IMR-90 (cell line): ENCODE data around the gene MYOF. TPM values are rescaled to one million over a fixed set of nuclear protein-coding genes. Genes with fewer than 3 reads are reported as not detected.

Source experiments
- ATAC-seq: fragments of 200-7000 bp; cut with Tn5 transposase; 2 replicates; pipeline ENCODE4 v1.9.1; 2020; ENCODE audit warnings: low read depth, mild to moderate bottlenecking, moderate library complexity
- BruUV-seq: library from RNA; stranded (reverse); fragments of 400-500 nt; replicated peaks from 2 replicates; lab custom pipeline; 2021; lab: Mats Ljungman, UMichigan
- CTCF ChIA-PET: fragments of 300-600 bp; formaldehyde crosslinking; extraction: SDS; loops from one replicate; lab custom pipeline; 2021; ENCODE audit warnings: antibody characterized with exemption; lab: Yijun Ruan, JAX
- POLR2A ChIA-PET: fragments of 300-600 bp; sonication (Branson Sonifier 250); formaldehyde crosslinking; loops from one replicate; lab custom pipeline; 2022; ENCODE audit warnings: antibody characterized with exemption; ENCODE audit not compliant: unreplicated experiment; lab: Charles Lee
- DNase-seq: peaks from one replicate; pipeline ENCODE4 v3.0.0; 2013
- H2AFZ ChIP-seq: replicated peaks from 2 replicates; pipeline ENCODE3; 2013; ENCODE audit warnings: low read length, mild to moderate bottlenecking; ENCODE audit not compliant: poor library complexity
- H2AK5ac ChIP-seq: 2 replicates; pipeline ENCODE4 v1.6.1; 2013; ENCODE audit warnings: low read depth, low read length, inconsistent platforms
- H2AK9ac ChIP-seq: replicated peaks from 2 replicates; pipeline ENCODE3; 2013; ENCODE audit warnings: mild to moderate bottlenecking, low read depth, low read length, moderate library complexity; ENCODE audit not compliant: poor library complexity
- H2BK120ac ChIP-seq: 2 replicates; pipeline ENCODE4 v1.6.1; 2013; ENCODE audit warnings: low read depth, low read length, inconsistent platforms
- H2BK15ac ChIP-seq: 3 replicates; pipeline ENCODE4 v1.6.1; 2013; ENCODE audit warnings: low read depth, low read length, inconsistent platforms
- H2BK20ac ChIP-seq: 2 replicates; pipeline ENCODE4 v1.6.1; 2013; ENCODE audit warnings: low read depth, mild to moderate bottlenecking, inconsistent platforms, low read length, moderate library complexity
- H2BK5ac ChIP-seq: 2 replicates; pipeline ENCODE4 v1.6.1; 2013; ENCODE audit warnings: mild to moderate bottlenecking, low read depth, low read length, inconsistent platforms; ENCODE audit not compliant: poor library complexity, severe bottlenecking
- H3K14ac ChIP-seq: replicated peaks from 2 replicates; pipeline ENCODE4 v1.6.1; 2013; ENCODE audit warnings: low read depth, low read length, inconsistent platforms
- H3K18ac ChIP-seq: 2 replicates; pipeline ENCODE4 v1.6.1; 2013; ENCODE audit warnings: low read depth, low read length, control low read depth
- H3K23ac ChIP-seq: 2 replicates; pipeline ENCODE4 v1.6.1; 2013; ENCODE audit warnings: low read depth, low read length, inconsistent platforms
- H3K27ac ChIP-seq: 2 replicates; pipeline ENCODE4 v1.5.1; 2013; ENCODE audit warnings: mild to moderate bottlenecking, control low read depth, low read length; ENCODE audit not compliant: insufficient read depth
- H3K27me3 ChIP-seq: 2 replicates; pipeline ENCODE4 v1.6.1; 2013; ENCODE audit warnings: low read length; ENCODE audit not compliant: control insufficient read depth, insufficient read depth
- H3K36me3 ChIP-seq: 2 replicates; pipeline ENCODE4 v1.6.1; 2013; ENCODE audit warnings: low read length, mixed read lengths; ENCODE audit not compliant: control insufficient read depth, insufficient read depth
- H3K4ac ChIP-seq: 2 replicates; pipeline ENCODE4 v1.6.1; 2013; ENCODE audit warnings: low read depth, low read length, inconsistent platforms
- H3K4me1 ChIP-seq: 2 replicates; pipeline ENCODE4 v1.6.1; 2013; ENCODE audit warnings: low read length, mixed read lengths; ENCODE audit not compliant: control insufficient read depth, insufficient read depth
- H3K4me2 ChIP-seq: 2 replicates; pipeline ENCODE4 v1.6.1; 2013; ENCODE audit warnings: low read depth, mild to moderate bottlenecking, control low read depth, low read length, moderate library complexity
- H3K4me3 ChIP-seq: 2 replicates; pipeline ENCODE4 v1.5.1; 2013; ENCODE audit warnings: low read depth, mild to moderate bottlenecking, control low read depth, low read length, moderate library complexity; ENCODE audit not compliant: insufficient read depth
- H3K56ac ChIP-seq: 2 replicates; pipeline ENCODE4 v1.6.1; 2013; ENCODE audit warnings: low read length, inconsistent platforms; ENCODE audit not compliant: insufficient read depth; ENCODE audit errors: extremely low read depth
- H3K79me1 ChIP-seq, 2 experiments: 2 replicates each; pipeline ENCODE4 v1.6.1; 2013; ENCODE audit warnings: low read length in 2 of 2, inconsistent platforms in 1 of 2, low read depth in 1 of 2
- H3K9ac ChIP-seq: 2 replicates; pipeline ENCODE4 v1.6.1; 2013; ENCODE audit warnings: low read depth, low read length, control low read depth
- H3K9me1 ChIP-seq: 2 replicates; pipeline ENCODE4 v1.6.1; 2013; ENCODE audit warnings: low read length, inconsistent platforms; ENCODE audit not compliant: insufficient read depth
- H3K9me3 ChIP-seq: 2 replicates; pipeline ENCODE4 v1.6.1; 2013; ENCODE audit warnings: low read length; ENCODE audit not compliant: control insufficient read depth, insufficient read depth
- H4K20me1 ChIP-seq: 2 replicates; pipeline ENCODE4 v1.6.1; 2013; ENCODE audit warnings: low read length, inconsistent platforms; ENCODE audit not compliant: insufficient read depth
- H4K5ac ChIP-seq: 2 replicates; pipeline ENCODE4 v1.6.1; 2013; ENCODE audit warnings: mild to moderate bottlenecking, low read depth, low read length, control low read depth
- H4K8ac ChIP-seq, 2 experiments: 2 replicates each; pipeline ENCODE4 v1.6.1; 2013; ENCODE audit warnings: low read depth in 2 of 2, low read length in 2 of 2, control low read depth in 1 of 2, inconsistent platforms in 1 of 2
- H4K91ac ChIP-seq: 2 replicates; pipeline ENCODE4 v1.6.1; 2013; ENCODE audit warnings: low read depth, low read length, inconsistent platforms; ENCODE audit not compliant: insufficient read depth
- BHLHE40 ChIP-seq: fragments of 150-350 bp; IDR thresholded peaks from 2 replicates; pipeline ENCODE4 v1.6.1; 2016; ENCODE audit warnings: mild to moderate bottlenecking, low read depth, low read length
- CEBPB ChIP-seq: IDR thresholded peaks from 2 replicates; pipeline ENCODE4 v1.6.1; 2012; ENCODE audit warnings: low read depth, low read length, improper control_type of control experiment
- MAFK ChIP-seq: IDR thresholded peaks from 2 replicates; pipeline ENCODE4 v1.6.1; 2012; ENCODE audit warnings: low read depth, low read length, improper control_type of control experiment
- POLR2A ChIP-seq: IDR thresholded peaks from 2 replicates; pipeline ENCODE4 v1.6.1; 2012; ENCODE audit warnings: mild to moderate bottlenecking, low read depth, low read length
- SMC3 ChIP-seq: fragments of 150-350 bp; IDR thresholded peaks from 2 replicates; pipeline ENCODE4 v1.6.1; 2016; ENCODE audit warnings: low read depth, mild to moderate bottlenecking, antibody characterized with exemption, low read length, moderate library complexity
- WGBS, 2 experiments: methylation state at CpG; one replicate each; pipeline versions ENCODE4 v1.1.5 to v1.1.7; 2013; ENCODE audit warnings: missing lambda C conversion rate in 2 of 2; ENCODE audit not compliant: insufficient read length in 1 of 2; ENCODE audit errors: extremely low coverage in 2 of 2; 5-methylcytosine and 5-hydroxymethylcytosine counted together
- dilution Hi-C: fragments of 300-500 bp; cut with HindIII; formaldehyde crosslinking; loops from one replicate; pipeline ENCODE4 v1.14.3; 2018; ENCODE audit warnings: low sequenced_read_pairs; ENCODE audit not compliant: unreplicated experiment
- in situ Hi-C: fragments of 300-500 bp; cut with MboI; formaldehyde crosslinking; loops from 3 replicates; pipeline ENCODE4 v1.14.3; 2019; ENCODE audit warnings: low sequenced_read_pairs, inconsistent platforms, mixed read lengths
- intact Hi-C: fragments of 100-400 bp; cut with micrococcal nuclease; formaldehyde crosslinking; loops from 2 replicates; pipeline ENCODE4 v1.10.0; 2022
- polyA plus RNA-seq, 3 experiments: library from polyadenylated mRNA; depleted of rRNA; stranded (reverse); fragments of >200 nt; gene quantifications; 2 replicates each; pipeline ENCODE4 v1.2.3, GENCODE V29; 2012; ENCODE audit warnings: low replicate concordance in 1 of 3
- total RNA-seq: library from RNA; depleted of rRNA; stranded (reverse); fragments of >200 nt; gene quantifications from 2 replicates; pipeline ENCODE4 v1.2.3, GENCODE V29; 2012
- TF ChIP-seq, protein P1 (sequence below): fragments of 150-350 bp; IDR thresholded peaks from 2 replicates; pipeline ENCODE4 v1.6.1; 2017; ENCODE audit warnings: mild to moderate bottlenecking, antibody characterized with exemption, low read length, low read depth

Gene MYOF
- total and polyA plus RNA-seq, 2 of the 4 experiments (the other 2 are of a cell fraction): 221 to 281 TPM

DNA sequence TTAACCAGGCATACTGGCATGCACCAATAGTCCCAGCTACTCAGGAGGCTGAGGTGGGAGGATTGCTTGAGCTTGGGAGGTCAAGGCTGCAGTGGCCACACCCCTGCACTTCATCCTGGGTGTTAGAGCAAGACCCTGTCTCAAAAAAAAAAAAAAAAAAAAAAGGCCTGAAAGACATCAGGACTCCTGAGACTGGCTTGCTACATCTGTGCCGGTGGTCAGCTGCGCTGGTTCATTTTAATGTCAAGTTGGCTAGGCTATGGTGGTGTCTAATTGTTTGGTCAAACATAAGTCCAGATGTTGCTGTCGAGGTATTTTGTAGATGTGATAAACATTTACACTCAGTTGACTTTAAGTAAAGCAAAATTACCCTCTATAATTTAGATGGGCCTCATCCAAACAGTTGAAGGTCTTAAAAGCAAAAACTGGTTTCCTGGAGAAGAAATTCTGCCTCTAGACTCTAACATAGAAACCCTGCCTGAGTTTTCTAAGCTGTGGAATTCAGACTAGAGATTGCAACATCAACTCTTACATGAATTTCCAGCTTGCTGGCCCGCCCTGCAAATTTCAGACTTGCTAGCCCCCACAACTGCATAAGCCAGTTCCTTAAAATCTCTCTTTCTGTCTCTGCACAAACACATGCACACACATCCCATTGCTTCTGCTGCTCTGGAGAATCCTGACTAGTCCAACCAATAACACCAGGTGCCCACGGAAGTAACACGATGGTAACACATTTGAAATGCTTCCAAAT is 18.2 kb downstream of the MYOF start:
- H3K27me3 ChIP-seq: no peaks in the 10 kb centered on the region
- no TSS peak for BruUV-seq
- in situ Hi-C loops (no loop called here), intact Hi-C loops (no loop called here), dilution Hi-C loops (no loop called here)
- POLR2A ChIA-PET: no interaction called here
- peaks cover 10% of the 10 kb centered on the region for H3K36me3 ChIP-seq
- H2AK5ac ChIP-seq: peak overlapping the region; percentile 79
- peak overlapping the region; percentile 66 for H3K9ac ChIP-seq
- DNase-seq: peak; percentile 71
- peak overlapping the region; percentile 68 for H3K4me2 ChIP-seq
- H2BK15ac ChIP-seq: peak overlapping the region; percentile 97; the same call in 2 of the 3 replicates
- H2AFZ ChIP-seq: no peak overlapping the region
- TF ChIP-seq MAFK (no peak), CEBPB (peak; percentile 95), POLR2A (no peak), SMC3 (no peak), BHLHE40 (no peak)
- TF ChIP-seq, protein P1, sequence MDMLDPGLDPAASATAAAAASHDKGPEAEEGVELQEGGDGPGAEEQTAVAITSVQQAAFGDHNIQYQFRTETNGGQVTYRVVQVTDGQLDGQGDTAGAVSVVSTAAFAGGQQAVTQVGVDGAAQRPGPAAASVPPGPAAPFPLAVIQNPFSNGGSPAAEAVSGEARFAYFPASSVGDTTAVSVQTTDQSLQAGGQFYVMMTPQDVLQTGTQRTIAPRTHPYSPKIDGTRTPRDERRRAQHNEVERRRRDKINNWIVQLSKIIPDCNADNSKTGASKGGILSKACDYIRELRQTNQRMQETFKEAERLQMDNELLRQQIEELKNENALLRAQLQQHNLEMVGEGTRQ: no peak
- H2BK5ac ChIP-seq: peak overlapping the region; percentile 98
- peak; percentile 0; the same call in 1 of the 2 replicates for ATAC-seq
- CTCF ChIA-PET: interaction anchor here (2.8 kb wide), 1 partner anchor 18 kb away, joined by 21 read pairs; the partner anchor contains the start of gene MYOF
- peak overlapping the region; percentile 82 for H3K27ac ChIP-seq
- H4K5ac ChIP-seq: peak overlapping the region; percentile 88
- H4K20me1 ChIP-seq: no peaks in the 10 kb centered on the region; the same call in 1 of the 2 replicates
- peaks cover 8 to 61% of the 10 kb centered on the region in 2 experiments; a peak in 3 of 4 replicates for H3K79me1 ChIP-seq
- H3K4ac ChIP-seq: peak overlapping the region; percentile 96
- peak overlapping the region; percentile 95 for H4K91ac ChIP-seq
- H3K18ac ChIP-seq: peak overlapping the region; percentile 90
- H4K8ac ChIP-seq: peak overlapping the region; percentile 82 to 92
- H2AK9ac ChIP-seq: peak overlapping the region; percentile 4
- 50% methylated on average over 1 of the region's 6 CpGs; no CpG with 5 or more reads in 1 of the 2 experiments for WGBS, 2 experiments
- H3K14ac ChIP-seq: peak overlapping the region; percentile 97
- peak overlapping the region; percentile 77 for H3K56ac ChIP-seq
- H3K9me1 ChIP-seq: peaks cover 15% of the 10 kb centered on the region
- H3K23ac ChIP-seq: peak overlapping the region; percentile 94
- H3K9me3 ChIP-seq: no peaks in the 10 kb centered on the region
- peaks cover 53% of the 10 kb centered on the region for H3K4me1 ChIP-seq
- peak overlapping the region; percentile 83 for H2BK20ac ChIP-seq
- H2BK120ac ChIP-seq: peak overlapping the region; percentile 95
- H3K4me3 ChIP-seq: no peak overlapping the region
